GM12891 (cell line): ENCODE results near the gene SETD4.

Experiments used
- POLR2AphosphoS5 ChIP-seq: IDR thresholded peaks from 2 replicates; pipeline ENCODE4 v1.6.1; 2011; ENCODE audit warnings: low read depth, low read length, control low read depth
- TAF1 ChIP-seq: IDR thresholded peaks from 2 replicates; pipeline ENCODE4 v1.6.1; 2011; ENCODE audit warnings: low read depth, low read length, control low read depth

GRCh38 chr21:36059823-36060158, 535 bp downstream of the SETD4 start:
- no peak for TF ChIP-seq TAF1
- no peak for TF ChIP-seq POLR2AphosphoS5
